Testis (tissue), 2 donors: Measurements from ENCODE around the gene CLEC6A.

ENCODE experiments used
- CTCF ChIP-seq, 3 experiments: fragments of 450-650 bp in 2 of 3; fragments of 200-600 bp in 1 of 3; sonication (generic) in 1 of 3; IDR thresholded peaks; one replicate each; pipeline ENCODE4 v1.5.1; 2016 to 2019; ENCODE audit warnings: antibody characterized with exemption in 3 of 3, mild to moderate bottlenecking in 2 of 3, moderate library complexity in 1 of 3
- POLR2A ChIP-seq: fragments of 450-650 bp; IDR thresholded peaks from one replicate; pipeline ENCODE4 v1.6.1; 2017; ENCODE audit warnings: antibody characterized with exemption, mild to moderate bottlenecking, moderate library complexity

- no peak for TF ChIP-seq CTCF (IDR thresholded peaks at IDR 0.05)
- no peak for TF ChIP-seq POLR2A
These were observed 71.7 kb downstream of the CLEC6A start for GRCh38 chr12:8527250-8528130.
